Stimulated activated CD8-positive, alpha-beta memory T cell treated with anti-CD3 and anti-CD28 coated beads, Interleukin-2, amount 100 ng/mL, for 48 hours (primary cell): Measurements from ENCODE around the gene AKIRIN2.

Experiments used
- DNase-seq, 2 donors: peaks; one replicate each; pipeline ENCODE4 v3.0.0-alpha.2; 2020; ENCODE audit warnings: low read depth in 2 of 2

Gene AKIRIN2

DNA sequence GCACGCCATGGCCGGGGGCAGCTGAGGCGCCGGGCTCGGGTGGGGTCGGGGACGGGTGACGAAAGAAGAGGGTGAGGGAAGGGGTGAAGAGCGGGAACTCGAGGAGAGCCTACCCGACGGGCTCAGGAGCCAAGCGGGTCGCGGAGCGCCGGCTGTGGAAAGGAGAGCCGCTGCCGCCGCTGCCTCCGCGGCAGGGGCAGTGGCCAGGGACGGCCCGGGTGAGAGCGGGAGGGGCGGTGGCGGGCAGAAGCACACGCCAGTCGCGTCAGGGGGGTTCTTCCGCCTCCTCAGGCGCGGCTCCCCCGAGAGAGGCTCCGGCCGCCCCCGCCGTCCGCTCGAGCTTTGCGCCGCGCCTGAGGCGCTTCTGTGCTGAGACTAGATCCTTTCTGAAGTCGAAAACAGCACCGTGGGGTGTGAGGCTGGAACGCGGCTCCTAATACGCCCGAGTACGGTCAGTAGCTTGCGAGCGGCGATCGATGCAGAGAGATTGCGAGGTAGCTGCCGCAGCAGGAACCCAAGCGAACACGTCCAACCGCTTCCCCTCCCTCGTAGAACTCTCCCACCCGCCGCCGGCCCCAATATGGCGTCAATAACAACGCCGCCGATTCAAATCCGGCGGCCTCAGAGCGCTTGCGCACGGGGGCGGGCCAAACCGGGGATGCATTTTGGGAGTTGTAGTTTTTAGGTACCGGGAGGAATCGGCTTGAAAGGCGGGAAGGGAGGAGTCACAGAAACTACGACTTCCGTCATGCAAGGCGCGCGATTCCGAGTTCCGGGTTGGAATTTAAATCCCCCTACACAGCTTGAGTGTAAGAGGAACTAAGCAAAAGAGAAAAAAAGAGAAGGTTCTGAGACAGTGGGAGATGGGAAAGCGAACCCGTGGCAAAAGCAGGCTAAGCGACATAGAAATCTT is at the start of gene AKIRIN2:
AKIRIN2 (minus strand) TSS at position 558 of the 913 bp plus-strand sequence; CDS start at position 9, 549 bp downstream.
- peak; percentile 93 to 94 for DNase-seq

DNA sequence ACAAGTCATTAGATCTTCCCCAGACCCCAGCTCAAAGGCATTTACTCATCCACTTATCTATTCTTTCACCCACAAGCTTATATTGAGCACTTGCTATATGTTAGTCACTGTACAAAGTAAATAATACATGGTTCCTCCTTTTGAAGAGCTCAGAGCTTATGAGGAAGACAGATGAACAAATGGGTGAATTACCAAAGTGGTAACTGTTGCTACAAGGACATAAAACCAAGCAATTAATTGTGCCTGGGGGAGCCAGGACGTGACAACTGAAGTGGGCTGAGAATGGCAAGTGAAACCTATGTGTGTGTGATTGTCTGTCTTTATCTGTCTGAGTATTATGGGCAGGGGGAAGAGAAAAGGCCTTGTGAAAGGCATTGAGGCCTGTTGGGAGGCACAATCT is 45.6 kb upstream of the AKIRIN2 start:
- DNase-seq, result no peak

- no peak for DNase-seq
Observed at GRCh38 chr6:87745966-87746721, 44.1 kb upstream of the AKIRIN2 start.

- DNase-seq, result no peak
Observed at GRCh38 chr6:87743454-87743853, 41.4 kb upstream of the AKIRIN2 start.

GRCh38 chr6:87742106-87742505 is 40.1 kb upstream of the AKIRIN2 start:
- DNase-seq, result peak; percentile 10 to 23

DNA sequence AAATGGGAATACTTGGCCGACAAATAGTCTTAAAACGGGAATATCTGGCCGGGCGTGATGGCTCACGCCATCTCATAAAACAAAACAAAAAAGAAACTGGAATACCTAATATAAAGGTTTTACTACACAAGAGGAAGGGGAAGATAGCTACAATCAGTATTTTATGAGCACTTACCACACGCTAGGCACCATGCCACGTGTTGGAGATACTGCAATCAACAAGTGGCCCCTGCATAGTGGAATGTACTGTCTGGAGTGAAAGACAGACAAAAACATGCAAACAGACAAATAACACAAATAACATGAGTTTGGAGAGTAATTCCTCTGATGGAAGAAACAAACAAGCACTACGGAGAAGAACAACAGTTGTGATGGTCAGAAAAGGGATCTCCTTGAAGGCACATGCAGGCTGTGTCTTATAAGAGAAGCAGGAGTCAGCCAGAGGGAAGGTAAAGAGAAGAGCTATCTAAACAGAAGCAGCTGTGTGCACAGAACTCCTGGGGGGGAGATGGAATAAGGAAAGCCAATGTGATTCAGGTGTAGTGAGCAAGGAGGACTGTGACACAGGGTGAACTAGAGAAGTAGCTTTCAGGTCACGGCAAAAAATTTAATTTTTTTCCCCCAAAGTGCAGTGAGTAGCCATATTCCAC is 39.1 kb upstream of the AKIRIN2 start:
- no peak for DNase-seq

DNA sequence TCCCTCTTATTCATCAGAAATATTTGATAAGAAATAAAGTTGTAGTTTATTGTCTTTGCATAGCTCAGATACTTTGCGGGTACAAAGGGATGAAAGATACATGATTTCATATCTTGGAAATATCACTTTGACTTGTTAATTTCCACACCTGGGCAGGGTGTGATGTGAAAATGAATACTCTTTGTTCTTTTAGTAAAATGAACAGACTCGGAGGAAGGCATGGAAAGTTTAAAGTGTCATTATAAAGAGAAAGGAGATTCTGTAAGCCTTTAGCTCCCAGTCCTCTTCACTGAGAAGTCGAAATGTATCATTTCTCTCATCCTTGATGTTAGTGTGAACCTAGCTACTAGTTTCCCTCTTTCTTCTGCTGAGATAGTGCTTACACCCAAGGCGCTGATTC is 36.7 kb upstream of the AKIRIN2 start:
- no peak for DNase-seq

DNA sequence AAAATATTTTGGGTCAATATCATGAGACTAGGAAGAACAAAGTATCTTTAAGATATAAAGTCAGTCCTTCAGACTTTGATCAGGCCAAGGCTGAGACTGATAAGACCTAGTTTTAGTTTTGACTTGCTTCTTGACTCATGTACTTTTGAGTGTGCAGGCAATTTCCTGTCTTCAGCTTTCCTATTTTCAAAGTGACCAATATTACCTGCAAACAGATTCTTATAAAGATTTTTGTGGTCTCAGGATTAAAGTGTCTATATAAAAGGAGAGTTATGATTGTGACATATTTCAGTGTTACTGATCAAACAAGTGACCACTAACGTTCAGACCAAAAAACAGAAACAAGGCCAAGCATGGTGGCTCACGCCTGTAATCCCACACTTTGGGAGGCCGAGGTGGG is 36.0 kb upstream of the AKIRIN2 start:
- no peak for DNase-seq

GRCh38 chr6:87736809-87737540 is 34.9 kb upstream of the AKIRIN2 start:
- DNase-seq, result no peak

- no peak for DNase-seq
Observed at GRCh38 chr6:87731818-87732661, 30.0 kb upstream of the AKIRIN2 start.

DNA sequence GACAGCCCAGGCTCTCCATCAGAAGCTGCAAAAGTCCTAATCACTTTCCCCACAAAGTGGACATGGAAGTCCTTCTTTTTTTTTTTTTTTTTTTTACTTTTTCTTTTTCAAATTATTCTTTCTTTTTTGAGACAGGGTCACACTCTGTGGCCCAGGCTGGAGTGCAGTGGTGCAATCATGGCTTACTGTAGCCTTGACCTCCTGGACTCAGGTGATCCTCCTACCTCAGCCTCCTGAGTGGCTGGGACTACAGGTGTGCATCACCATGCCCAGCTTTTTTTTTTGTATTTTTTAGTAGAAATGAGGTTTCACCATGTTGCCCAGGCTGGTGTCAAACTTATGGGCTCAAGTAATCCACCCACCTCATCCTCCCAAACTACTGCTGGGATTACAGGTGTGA is 29.0 kb upstream of the AKIRIN2 start:
- DNase-seq, result no peak

DNA sequence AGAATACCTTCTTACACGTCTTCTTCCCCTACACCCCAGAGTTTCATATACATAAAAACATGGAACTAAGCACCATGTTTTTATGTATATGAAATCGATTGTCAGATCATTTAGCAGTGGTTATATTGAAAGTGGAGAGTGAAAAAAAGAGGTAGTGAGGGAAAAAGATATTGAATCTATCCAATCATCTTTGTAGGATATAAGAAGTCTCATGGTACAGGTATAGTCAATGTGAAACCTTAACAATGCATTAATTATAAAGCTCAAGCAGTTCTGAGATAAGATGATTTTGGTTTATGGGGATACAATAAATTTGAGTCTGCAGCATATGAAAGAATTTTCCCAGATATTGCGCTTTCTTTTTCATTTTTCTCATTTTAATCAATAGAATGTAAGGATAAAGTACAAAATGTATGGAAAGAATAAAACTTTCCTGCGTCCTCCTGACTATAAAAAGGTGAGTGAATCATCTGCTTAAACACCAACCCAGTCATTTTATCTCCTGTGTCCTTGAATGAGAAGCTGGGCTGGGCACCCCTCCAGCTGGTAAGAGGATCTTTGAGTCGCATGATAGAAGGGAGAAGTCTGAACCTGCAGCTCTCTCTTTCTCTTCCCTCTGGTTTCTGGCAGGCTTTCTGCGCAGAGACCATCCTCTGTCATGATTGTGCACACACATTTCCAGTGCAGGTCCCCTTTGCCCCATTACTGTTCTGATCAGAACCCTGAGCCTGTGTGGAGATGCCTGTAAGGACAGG is 28.1 kb upstream of the AKIRIN2 start:
- no peak for DNase-seq

- DNase-seq, result no peak
Observed at GRCh38 chr6:87728706-87729105, 26.7 kb upstream of the AKIRIN2 start.

DNA sequence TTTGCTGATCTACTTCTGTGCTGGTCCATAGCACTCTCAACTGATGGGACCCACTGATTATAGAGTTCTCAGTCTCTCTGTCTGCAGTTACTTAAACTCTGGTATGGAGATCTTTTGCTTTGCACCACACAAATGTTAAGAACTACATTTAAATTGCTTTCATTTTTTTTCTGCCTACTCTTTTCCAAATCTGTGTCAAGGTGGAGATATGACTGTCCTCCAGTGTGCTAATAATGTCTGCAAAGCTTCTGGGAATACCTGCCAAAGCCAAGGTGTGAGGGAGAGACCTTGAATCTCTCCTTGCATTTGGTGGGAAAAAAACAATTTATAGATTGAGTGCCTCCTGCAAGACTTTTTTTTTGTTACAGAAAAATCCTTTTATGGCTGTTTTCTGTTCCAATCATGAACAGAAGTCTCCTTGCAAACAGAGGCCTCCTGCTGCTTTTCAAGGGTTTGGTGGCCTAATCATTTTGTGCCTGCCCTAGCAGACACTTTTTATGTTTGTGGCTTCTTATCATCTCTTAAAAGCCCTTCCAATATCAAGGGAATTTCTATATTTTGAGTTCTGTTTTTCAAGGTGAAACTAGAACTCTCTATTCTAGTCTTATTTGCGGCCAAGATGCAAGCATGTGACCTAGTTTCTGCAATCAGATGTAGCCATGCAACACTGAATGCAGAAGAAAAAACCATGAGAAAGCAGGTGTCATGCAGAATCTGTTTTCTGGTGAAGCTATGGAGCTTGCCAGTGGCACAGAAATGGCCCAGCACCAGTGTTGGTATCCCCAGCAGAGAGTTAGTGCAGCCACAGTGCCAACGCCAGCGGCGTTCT is 23.2 kb upstream of the AKIRIN2 start:
- DNase-seq, result no peak

GRCh38 chr6:87723170-87724078 is 21.4 kb upstream of the AKIRIN2 start:
- no peak for DNase-seq

GRCh38 chr6:87722540-87723169 is 20.6 kb upstream of the AKIRIN2 start:
- DNase-seq, result no peak

GRCh38 chr6:87721311-87721710 is 19.3 kb upstream of the AKIRIN2 start:
- no peak for DNase-seq
